GM18508 (cell line): ENCODE measurements around the gene KCNH8.

ENCODE experiments used
- ATAC-seq: cut with Tn5 transposase; IDR thresholded peaks from one replicate; pipeline ENCODE4 v1.9.1; 2021; ENCODE audit warnings: moderate number of reproducible peaks; ENCODE audit not compliant: insufficient read depth, unreplicated experiment

The KCNH8 gene

DNA sequence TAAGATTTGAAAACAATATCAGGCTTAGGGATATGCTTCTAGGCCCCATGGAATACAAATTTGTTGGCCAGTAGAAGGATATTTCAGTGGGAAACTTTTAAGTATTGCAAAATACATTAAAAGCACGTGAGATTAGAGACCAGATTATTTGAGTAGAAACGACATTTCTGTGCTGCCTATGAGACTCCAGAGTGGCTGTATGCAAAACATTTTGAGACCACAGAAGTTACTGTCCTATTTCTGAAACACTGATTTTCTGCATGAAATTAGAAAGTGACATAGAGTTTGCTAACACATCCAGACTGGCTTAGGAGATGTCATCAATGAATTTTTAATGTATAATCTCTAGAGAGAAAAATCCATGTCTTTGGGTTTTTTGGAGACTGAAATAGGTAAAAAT, 99.8 kb downstream of the KCNH8 start:
- ATAC-seq = no peak

DNA sequence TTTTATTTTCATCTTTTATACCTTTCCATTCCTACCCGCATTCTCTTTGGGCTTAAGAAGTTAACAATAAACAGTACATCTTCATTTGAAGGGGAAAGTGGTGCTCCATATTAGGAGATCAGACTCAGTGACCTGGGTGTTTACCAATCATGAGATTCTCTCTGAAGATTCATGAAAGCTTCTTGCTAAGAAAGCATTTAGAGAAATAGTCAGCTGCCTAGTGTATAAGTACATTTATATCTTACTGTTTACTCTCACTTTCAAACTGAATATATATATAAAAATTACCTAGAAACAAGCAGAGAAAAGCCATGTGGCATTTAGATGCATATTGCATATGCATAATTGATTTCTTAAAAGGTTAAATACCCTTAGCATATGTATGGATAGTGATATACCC, 100.5 kb downstream of the KCNH8 start:
- no peak for ATAC-seq

DNA sequence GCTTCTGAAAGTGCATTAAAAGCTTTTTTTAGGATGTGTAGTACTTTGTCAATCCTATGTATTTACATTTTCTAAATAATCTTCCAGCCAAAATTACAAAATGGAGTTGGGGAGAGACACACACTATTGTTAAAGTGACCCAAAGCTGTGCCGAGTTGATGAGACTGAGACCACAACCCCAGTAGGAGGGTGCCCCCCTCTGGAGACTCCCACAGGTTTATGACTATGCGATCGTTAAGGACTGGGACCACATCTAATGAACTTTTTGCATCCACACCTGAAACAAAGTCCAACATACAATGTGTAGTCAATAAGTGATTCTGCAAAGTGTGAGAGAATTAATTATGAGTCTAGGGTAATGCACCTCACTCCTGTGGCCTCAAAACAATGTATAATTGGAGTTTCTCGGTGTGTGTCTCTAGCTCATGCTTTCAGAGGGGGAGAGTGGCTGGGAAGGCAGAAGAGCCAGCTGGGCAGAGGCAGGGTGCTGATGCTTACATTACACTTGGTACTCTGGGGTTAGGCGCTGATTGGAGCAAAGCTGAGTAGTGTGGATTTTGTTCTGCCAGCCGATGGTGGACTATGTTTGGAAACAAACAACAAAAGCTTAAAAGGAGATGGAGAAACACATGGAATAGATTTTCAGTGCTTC, 102.8 kb downstream of the KCNH8 start:
- no peak for ATAC-seq

DNA sequence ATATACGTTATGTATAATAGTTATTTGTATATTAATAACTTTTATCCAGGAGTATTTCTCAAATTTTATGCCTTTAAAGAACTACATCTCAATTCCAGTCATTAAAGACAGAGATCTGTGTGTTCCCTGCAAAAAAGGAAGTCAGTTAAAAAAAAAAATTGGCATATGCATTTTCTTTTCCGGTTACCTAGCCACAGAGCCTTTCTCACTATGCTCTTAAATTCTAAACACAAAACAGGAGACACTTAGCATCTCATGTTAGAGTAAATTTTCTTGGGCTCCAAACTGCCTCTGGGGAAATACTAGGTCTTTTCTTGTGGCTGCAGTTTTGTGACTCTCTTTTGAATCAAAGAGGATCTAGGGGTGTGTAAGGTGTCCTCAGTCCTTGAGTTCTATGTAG, 105.9 kb downstream of the KCNH8 start:
- no peak for ATAC-seq

DNA sequence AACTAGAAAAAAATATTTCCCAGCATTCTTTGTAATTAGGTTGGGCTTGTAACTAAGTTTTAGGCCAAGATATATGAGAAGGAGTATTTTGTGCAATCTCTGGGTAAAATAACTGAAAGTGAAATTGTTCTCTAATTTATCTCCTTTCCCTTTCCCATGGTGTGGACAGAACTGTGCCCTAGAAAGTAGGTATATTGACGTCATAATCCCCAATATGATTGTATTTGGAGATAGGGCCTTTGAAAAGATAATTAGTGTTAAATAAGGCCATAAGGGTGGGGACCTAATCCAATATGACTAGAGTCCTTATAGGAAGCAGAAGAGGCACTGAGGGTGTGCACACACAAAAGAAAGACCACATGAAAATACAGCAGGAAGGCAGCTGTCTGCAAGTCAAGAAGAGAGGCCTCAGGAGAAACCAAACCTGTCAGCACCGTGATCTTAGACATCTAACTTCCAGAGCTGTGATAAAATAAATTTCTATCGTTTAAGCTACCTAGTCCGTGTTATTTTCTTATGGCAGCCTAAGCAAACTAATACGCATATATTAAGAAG, 106.6 kb downstream of the KCNH8 start:
- no peak for ATAC-seq

DNA sequence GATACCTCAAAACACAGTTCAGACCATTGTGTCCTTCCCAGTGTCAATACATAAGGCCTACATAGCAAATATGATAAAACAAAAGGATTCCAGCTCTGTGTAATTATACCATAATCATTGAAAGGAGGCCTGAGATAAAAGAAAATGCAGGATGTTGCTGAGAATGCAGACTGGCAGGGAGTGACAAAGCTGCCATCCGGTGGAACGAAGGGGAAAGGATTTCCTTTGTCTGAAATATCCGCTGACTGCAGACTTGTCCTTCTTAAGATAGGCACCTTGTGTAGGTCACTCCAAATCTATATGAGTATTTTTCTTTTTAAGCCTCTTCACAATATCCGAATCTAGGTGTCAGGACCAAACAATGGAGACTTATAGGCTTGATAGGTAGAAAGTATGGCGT, 108.0 kb downstream of the KCNH8 start:
- ATAC-seq = no peak

DNA sequence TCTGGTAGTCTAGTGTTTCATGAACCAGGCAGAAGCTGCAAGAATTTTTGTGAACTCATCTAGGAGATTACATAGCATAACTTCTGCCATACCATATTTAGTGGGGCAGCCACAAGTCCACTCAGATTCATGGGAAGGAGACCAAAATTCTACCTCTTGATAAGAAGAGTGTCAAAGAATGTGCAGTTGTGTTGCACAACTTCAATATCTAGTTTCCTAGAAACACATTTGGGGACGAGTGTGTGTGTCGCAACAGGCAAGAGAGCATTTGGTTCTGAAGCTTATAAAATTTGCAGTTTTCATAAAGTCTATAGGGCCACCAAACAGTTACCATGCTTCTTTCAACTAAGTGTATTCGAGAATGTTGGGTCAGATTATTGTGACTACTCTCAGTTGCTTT, 115.3 kb downstream of the KCNH8 start:
- ATAC-seq = no peak

DNA sequence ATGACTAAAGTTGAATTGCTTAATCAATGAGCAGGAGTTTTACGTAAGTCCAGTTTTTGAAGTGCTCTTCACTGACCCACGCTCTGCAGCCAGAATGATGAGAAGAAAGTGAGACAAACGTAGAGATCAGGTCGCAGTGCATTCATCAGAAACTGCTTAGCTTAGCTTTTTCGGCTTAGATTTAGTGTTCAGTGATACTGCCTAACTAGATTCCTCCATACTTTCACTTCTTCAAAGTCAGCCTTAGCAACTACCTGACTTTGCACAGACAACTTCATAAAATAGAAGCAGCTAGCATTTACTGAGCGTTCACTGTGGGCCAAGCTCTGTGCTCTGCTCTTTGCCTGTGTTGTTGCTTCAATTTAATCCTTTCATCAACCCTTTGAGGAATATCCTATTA, 116.1 kb downstream of the KCNH8 start:
- ATAC-seq = no peak

DNA sequence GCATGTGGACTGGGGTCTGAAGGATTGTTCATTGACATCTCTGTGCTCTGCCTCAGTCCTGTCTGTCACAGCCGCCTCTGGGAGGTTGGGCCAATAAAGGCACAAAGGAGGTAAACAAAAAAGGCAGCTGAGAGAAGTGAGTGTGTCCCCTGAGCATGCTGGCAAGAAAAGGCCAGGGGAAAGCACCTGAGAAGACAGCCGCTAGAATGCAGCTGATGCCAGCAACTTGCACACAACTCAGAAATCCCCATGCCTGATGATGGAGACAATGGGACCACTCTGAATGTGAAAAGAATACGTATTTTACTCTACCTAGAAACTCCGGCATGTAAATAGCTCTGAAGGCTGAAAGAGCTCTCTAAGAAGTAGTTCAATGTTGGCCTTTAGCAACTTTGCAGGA, 118.7 kb downstream of the KCNH8 start:
- no peak for ATAC-seq

DNA sequence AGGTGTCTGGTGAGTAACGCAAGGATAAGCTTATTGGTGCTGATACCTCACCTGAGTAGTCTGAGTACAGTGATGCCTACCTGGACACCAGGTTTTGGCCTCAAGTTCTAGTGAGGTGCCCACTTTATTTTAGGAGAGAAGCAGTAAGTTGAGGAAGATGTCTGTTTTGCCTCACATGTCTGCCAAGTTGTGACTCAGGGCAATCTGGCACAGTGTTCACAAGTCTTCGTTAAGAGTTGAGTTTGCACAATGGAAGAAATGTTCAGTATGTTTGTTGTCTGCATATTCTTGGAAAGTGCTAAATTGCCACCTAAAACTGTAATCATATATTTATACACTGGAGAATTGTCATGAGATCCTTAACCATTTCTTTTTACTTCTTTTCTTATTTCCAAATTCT, 122.2 kb downstream of the KCNH8 start:
- no peak for ATAC-seq

DNA sequence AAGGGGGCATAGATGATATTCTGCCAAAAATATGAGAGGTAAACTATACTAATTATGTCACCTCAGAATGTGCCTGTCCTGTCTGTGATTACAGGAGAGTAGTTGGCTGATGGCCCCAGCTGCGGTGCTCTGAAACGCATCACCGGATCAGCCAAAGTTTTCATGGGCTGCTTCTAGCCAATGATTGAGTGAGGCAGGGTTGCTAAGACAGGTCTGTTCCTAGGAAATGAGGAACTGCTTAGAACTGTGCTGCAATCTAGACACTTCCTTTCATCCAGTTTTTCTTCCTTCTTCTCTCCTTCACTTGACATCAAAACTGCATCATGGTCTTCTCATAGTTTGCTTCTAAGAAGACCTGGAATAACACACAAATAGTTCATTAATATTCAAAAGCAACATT, 124.0 kb downstream of the KCNH8 start:
- no peak for ATAC-seq

DNA sequence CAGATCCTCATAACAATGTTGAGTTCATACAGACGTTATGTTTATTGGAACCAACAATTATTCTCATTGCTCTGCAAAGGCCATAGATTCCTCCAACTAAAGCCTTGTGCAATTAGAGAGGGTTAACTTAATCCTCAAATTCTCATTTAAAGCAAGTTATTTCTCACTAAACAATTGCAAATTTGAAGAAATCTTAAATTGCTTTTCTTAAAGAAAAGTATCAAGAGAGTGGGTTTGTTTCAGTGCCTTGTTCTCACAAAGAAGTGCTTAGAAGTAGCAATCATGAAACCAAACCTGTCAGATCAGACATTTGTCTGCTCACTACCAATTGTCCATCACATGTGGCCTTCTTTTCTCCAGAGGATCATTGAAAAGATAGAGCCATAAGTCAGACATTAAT, 124.8 kb downstream of the KCNH8 start:
- no peak for ATAC-seq

DNA sequence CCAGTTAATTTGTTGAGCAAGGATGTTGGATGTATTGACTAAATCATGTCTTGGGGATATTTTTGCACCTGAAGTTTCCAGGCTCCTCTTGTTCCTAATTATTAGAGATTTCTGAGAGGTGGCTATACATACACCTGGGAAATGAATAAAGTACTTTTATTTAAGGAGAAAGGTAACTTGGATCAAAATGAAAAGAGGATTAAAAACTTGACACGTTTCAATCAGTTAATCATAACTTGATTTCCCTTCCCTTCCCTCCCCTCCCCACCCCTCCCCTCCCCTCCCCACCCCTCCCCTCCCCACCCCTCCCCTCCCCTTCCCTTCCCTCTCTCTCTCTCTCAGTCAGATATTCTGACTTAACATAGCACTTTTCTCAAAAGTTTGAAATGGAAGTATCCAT, 126.3 kb downstream of the KCNH8 start:
- ATAC-seq = no peak

DNA sequence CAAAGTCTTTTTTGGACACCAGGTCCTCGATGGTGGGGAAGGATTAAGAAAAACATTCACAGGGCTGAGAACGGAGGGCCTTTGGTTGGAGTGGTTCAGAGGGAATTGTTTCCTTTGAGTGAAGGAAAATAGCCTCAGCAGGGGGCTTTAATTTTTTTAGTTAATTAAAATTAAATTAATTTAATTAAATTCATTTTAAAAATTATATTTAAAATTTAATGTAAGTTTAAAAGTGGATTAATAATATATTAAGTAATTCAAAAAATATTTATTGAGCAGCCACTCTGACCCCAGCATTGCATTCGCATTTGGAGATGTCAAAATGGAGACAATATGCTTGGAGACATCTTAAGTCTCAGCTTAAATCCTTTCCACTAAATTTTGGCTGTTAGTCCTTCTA, 136.7 kb downstream of the KCNH8 start:
- no peak for ATAC-seq

DNA sequence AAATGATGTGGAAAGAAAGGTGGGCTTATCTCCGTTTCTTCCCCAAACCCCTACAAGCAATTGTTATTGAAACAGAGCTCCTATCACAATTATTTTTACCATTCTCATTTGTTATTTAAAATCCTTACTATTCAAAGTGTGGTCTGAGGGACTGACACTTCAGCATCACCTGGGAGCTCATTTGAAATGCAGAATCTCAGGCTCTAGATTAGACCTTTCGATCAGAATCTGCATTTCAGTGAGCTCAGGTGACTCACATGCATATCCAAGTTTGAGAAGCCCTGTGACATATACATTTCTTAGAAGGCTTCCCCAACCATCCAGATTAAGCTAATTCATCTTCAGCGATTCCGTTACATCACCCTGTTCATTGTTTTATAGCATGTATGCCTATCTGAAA, 145.0 kb downstream of the KCNH8 start:
- no peak for ATAC-seq

DNA sequence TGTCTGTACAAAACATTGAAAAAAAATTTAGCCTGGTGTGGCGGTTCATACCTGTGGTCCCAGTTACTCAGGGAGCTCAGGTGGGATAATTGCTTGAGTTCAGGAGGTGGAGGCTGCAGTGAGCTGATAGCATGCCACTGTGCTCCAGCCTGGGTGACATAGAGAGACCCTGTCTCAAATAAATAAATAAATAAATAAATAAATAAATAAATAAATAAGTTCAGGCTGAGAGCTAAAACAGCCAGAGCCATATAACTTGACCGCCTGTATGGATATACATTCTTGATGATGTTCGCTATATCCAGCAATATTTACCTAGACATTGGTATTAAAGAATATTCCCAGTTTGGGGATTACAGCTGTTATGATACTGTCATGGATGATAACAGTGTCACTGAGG, 146.9 kb downstream of the KCNH8 start:
- no peak for ATAC-seq

DNA sequence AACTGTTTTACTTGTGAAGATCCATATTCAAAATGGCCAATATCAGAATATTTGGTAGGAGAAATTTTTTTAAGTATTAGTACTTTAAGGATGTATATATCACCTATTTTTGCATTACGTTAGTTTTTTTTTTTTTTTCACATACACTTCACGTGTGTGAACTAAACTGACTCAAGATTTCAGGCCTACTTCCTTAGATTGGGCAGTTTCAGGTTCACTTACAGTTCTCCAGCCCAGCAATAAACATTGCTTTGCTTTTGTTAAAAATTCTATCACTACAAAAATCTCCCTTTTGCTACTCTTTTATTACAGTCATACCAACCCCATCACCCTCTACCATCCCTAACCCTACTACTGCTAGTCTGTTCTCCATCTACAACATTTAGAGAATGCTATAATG, 183.6 kb downstream of the KCNH8 start:
- no peak for ATAC-seq

DNA sequence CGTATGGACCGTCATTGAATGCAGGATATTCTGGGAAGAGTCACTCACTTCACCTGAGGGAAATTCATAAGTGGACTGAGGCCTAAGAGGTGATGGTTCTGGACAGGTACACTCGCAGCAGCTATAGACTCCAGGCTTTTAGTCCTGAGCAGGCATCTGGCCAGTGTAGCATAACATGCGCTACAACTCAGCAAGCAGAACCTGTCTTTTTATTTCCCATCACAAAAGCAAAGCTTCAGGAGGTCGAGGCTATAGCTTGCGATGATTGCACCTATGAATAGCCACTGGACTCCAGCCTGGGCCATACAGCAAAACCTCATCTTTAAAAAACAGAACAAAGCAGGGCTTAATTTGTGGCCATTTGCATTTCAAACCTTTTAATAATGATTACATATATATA, 185.8 kb downstream of the KCNH8 start:
- no peak for ATAC-seq

DNA sequence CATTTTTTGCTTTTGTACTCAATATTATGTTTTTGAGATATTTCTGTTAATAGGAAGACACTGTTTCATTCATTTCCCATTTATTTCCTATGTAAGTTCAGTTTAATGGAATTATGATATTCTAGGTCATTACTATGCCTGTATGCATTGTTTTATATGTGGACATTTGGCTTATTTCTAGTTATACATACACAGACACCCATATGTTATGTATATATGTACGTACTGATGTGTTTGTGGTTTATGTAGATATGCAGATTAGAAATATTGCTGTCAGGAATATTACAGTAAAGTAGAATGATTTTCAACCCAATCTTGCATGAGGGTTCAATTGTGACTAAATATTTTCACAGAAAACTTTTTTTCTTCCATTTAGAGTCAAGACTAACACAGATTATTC, 190.5 kb downstream of the KCNH8 start:
- no peak for ATAC-seq

DNA sequence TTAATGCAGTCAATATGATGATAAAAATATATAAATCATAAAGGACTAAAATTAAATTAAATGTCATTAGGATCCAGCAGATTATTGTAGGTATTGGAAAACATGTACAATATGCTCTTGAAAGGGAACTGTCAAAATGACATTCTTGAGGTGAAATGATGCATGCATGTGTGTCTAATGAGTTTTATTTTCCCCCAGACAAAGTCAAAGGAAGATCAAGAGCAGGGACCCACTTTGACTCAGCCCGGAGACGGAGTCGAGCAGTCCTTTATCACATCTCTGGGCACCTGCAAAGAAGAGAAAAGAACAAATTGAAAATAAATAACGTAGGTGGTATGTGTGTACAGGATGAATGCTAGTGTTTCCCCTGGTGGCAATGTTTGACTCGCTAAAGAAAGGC, 194.1 kb downstream of the KCNH8 start:
- no peak for ATAC-seq

DNA sequence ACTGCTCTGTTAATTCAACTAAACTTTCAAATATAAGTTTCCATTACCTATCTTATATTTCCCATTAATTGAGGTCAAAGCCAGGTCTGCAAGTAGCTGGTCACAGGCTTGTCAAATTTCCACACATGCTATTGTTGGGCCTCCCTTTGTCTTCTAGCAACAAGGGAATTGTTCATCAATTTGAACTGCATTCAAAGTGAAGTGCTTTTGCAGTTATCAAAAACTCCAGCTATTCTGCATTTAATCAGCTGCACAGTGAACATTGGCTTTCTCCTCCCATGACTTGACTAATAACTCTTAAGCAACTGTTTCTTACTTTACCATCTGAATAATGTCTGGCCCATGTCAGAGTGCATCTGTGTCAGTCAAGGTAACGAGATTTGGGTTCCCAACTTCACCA, 198.4 kb downstream of the KCNH8 start:
- ATAC-seq = no peak

DNA sequence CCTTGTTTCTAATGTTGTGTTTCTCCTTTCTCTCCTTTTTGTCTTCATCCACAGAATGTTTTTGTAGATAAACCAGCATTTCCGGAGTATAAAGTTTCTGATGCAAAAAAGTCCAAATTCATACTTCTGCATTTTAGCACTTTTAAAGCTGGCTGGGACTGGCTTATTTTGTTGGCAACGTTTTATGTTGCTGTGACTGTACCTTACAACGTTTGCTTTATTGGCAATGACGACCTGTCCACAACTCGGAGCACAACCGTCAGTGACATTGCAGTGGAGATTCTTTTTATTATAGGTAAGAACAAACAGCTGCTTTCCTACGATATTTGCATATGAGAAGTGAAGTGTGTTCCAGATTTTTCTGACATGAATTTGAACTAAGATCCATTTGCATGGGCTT, 199.4 kb downstream of the KCNH8 start:
- no peak for ATAC-seq

DNA sequence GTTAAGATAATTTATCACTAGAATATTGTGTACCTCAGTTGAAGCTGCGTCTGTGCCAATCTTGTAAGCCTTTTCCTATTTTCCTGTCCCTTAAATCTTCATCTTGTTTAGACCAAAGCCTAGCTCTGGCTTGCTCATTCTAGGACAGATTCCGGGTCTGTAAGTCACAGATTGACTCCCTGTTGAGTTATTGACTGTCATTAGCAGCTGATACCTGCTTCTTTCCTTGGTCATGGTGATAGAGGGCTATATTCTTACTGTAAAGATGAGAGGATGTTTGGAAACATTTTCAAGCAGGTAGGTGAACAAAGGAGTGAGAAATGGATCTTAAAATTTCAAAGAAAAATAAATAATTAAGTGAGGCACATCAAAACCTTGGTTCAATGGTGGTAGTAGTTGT, 200.2 kb downstream of the KCNH8 start:
- ATAC-seq = no peak
